Ovary (tissue), 9 donors: ENCODE results near the gene ANAPC16. TPM values are rescaled to one million over a fixed set of nuclear protein-coding genes. Genes with fewer than 3 reads are reported as not detected.
"Not testable (repeated sequence)": the region's sequence is repeated elsewhere in the genome, so short reads cannot be mapped to it uniquely, and the experiment has no call there.

Experiments used
- DNase-seq, 5 donors: peaks; one replicate each; pipeline ENCODE4 v3.0.0-alpha.2; 2019 to 2020
- H3K27ac ChIP-seq, 2 donors: fragments of 200-600 bp; one replicate each; pipeline versions ENCODE4 v1.5.1 to v1.8.0; 2019 to 2022
- H3K27me3 ChIP-seq: fragments of 200-600 bp; one replicate; pipeline ENCODE4 v1.8.0; 2022
- H3K36me3 ChIP-seq: fragments of 200-600 bp; sonication (generic); one replicate; pipeline ENCODE4 v1.5.1; 2019
- H3K4me1 ChIP-seq: one replicate; pipeline ENCODE4 v1.8.1; 2013; ENCODE audit warnings: mild to moderate bottlenecking, moderate library complexity; ENCODE audit not compliant: insufficient read depth
- H3K4me3 ChIP-seq: fragments of 200-600 bp; sonication (generic); one replicate; pipeline ENCODE4 v1.5.1; 2017
- H3K9me3 ChIP-seq, 2 donors: fragments of 200-600 bp in 1 of 2; sonication (generic) in 1 of 2; one replicate each; pipeline versions ENCODE4 v1.5.1 to v1.8.1; 2013 to 2019; ENCODE audit warnings: mild to moderate bottlenecking in 1 of 2, moderate library complexity in 1 of 2
- CTCF ChIP-seq, 3 donors: fragments of 450-650 bp in 2 of 3; fragments of 200-600 bp in 1 of 3; IDR thresholded peaks; one replicate each; pipeline versions ENCODE4 v1.5.1 to v1.8.0; 2016 to 2022; ENCODE audit warnings: antibody characterized with exemption in 3 of 3, mild to moderate bottlenecking in 1 of 3
- EP300 ChIP-seq: sonication (generic); formaldehyde crosslinking; IDR thresholded peaks from one replicate; pipeline ENCODE4 v1.6.1; 2017; ENCODE audit warnings: antibody characterized with exemption
- POLR2A ChIP-seq: fragments of 450-650 bp; IDR thresholded peaks from one replicate; pipeline ENCODE4 v1.6.1; 2017; ENCODE audit warnings: antibody characterized with exemption, mild to moderate bottlenecking, moderate library complexity
- WGBS, 3 donors: extraction: QIAGEN DNeasy Blood & Tissue Kit in 1 of 3; methylation state at CpG; one replicate each; pipeline versions ENCODE4 v1.1.5 to v1.1.7; 2013 to 2017; 5-methylcytosine and 5-hydroxymethylcytosine counted together
- intact Hi-C, 4 donors: fragments of 100-400 bp; cut with DNase I; formaldehyde crosslinking; loops; one replicate each; pipeline versions ENCODE4 v1.11.0 to v1.15.1; 2022 to 2023
- polyA plus RNA-seq, 2 donors: library from polyadenylated mRNA; stranded (reverse); fragments of 200-250 nt in 1 of 2; fragments of 350-450 nt in 1 of 2; fragmentation: Illumina TruSeq in 1 of 2; extraction: RNeasy Lipid Tissue Mini Kit (QIAGEN cat#74804) in 1 of 2; gene quantifications; one replicate each; pipeline ENCODE4 v1.2.3, GENCODE V29; 2013 to 2014
- total RNA-seq, 7 donors: library from RNA; depleted of rRNA in 2 of 7; stranded (reverse); fragments of >200 nt in 2 of 7; fragmentation: NEBNext Ultra II Directional in 3 of 7; extraction: Animal tissue kit (Norgen Biotek cat#: 25700) in 3 of 7; gene quantifications; one replicate each; pipeline versions ENCODE4 v1.1.0 to v1.2.4, GENCODE V29; 2016 to 2023
- donor health status: DM: no; HTN: no; CAD: no; lungs with moderate emphysema.
- donor health status: DM: no; HTN: no; CAD: no.
- donor health status: Bipolar disorder and iron deficiency.
- donor health status: DM: yes; HTN: yes; CAD: no.
- donor health status: DM: no; HTN: no; CAD: no.
- donor health status: DM: yes; HTN: yes; CAD: no.

The ANAPC16 gene
- total and polyA plus RNA-seq, 9 donors = 71.6 to 160 (median 120) TPM

- no peaks in the 10 kb centered on the region for H3K36me3 ChIP-seq
- H3K27ac ChIP-seq = no peak overlapping the region
- H3K9me3 ChIP-seq = no peaks in the 10 kb centered on the region
- H3K4me1 ChIP-seq = no peaks in the 10 kb centered on the region
- WGBS, 3 donors = 81 to 91% (median 82%) methylated on average over 5 of the region's 5 CpGs
- H3K27me3 ChIP-seq = no peaks in the 10 kb centered on the region
- no peak for TF ChIP-seq EP300
- TF ChIP-seq CTCF (IDR thresholded peaks at IDR 0.05) = no peak
- no peak for TF ChIP-seq POLR2A
- H3K4me3 ChIP-seq = no peak overlapping the region
- intact Hi-C loops = no loop called here
- no peak for DNase-seq
These were observed 14.5 kb upstream of the ANAPC16 start for GRCh38 chr10:72201293-72201692.

- H3K4me1 ChIP-seq = no peaks in the 10 kb centered on the region
- H3K27me3 ChIP-seq = no peaks in the 10 kb centered on the region
- H3K9me3 ChIP-seq = no peaks in the 10 kb centered on the region
- no peak overlapping the region for H3K4me3 ChIP-seq
- H3K36me3 ChIP-seq = no peaks in the 10 kb centered on the region
- DNase-seq = no peak
- TF ChIP-seq EP300 = no peak
- TF ChIP-seq POLR2A = no peak
- no peak for TF ChIP-seq CTCF (IDR thresholded peaks at IDR 0.05)
- H3K27ac ChIP-seq = no peak overlapping the region
- 77 to 80% (median 79%) methylated on average over 9 of the region's 9 CpGs for WGBS, 3 donors
- intact Hi-C loops = no loop called here
These were observed 11.5 kb upstream of the ANAPC16 start for GRCh38 chr10:72204296-72204695.

GRCh38 chr10:72204724-72205123 lies 11.1 kb upstream of the ANAPC16 start:
- H3K9me3 ChIP-seq = no peaks in the 10 kb centered on the region
- H3K4me3 ChIP-seq = no peak overlapping the region
- H3K27me3 ChIP-seq = no peaks in the 10 kb centered on the region
- 91 to 100% (median 94%) methylated on average over 1 of the region's 1 CpG for WGBS, 3 donors
- H3K36me3 ChIP-seq = no peaks in the 10 kb centered on the region
- no peak for TF ChIP-seq CTCF (IDR thresholded peaks at IDR 0.05)
- no peak for DNase-seq
- H3K4me1 ChIP-seq = no peaks in the 10 kb centered on the region
- H3K27ac ChIP-seq = no peak overlapping the region
- intact Hi-C loops = no loop called here

- intact Hi-C loops = no loop called here
- Histone ChIP-seq H3K36me3 (no peaks in the 10 kb centered on the region), H3K27ac (no peak overlapping the region), H3K9me3 (no peaks in the 10 kb centered on the region), H3K4me1 (no peaks in the 10 kb centered on the region), H3K27me3 (no peaks in the 10 kb centered on the region), H3K4me3 (no peak overlapping the region)
- no peak for DNase-seq
- WGBS, 3 donors = 87 to 89% (median 88%) methylated on average over 7 of the region's 7 CpGs
- TF ChIP-seq EP300 = no peak
- TF ChIP-seq CTCF (IDR thresholded peaks at IDR 0.05) = no peak
- TF ChIP-seq POLR2A = no peak
These were observed 9.1 kb upstream of the ANAPC16 start for GRCh38 chr10:72206511-72207229.

- H3K36me3 ChIP-seq, DNase-seq, H3K9me3 ChIP-seq, H3K27ac ChIP-seq, H3K27me3 ChIP-seq, H3K4me1 ChIP-seq, H3K4me3 ChIP-seq, intact Hi-C loops: not testable (repeated sequence)
- WGBS, 3 donors = 66 to 71% (median 70%) methylated on average over 2 of the region's 2 CpGs
These were observed 7.3 kb upstream of the ANAPC16 start for GRCh38 chr10:72208526-72208925.

GRCh38 chr10:72211381-72211780 lies 4.4 kb upstream of the ANAPC16 start:
- 88 to 92% (median 91%) methylated on average over 11 of the region's 11 CpGs for WGBS, 3 donors
- H3K4me1 ChIP-seq, H3K27me3 ChIP-seq, DNase-seq, H3K27ac ChIP-seq, H3K4me3 ChIP-seq, H3K9me3 ChIP-seq, H3K36me3 ChIP-seq: not testable (repeated sequence)
- intact Hi-C loops = loop anchor here in 2 of 4 donors (10.0 kb wide), 2 partner anchors 157 to 247 kb away; partner anchors contain the start of gene CHST3 (in 2 of the 2)

GRCh38 chr10:72211832-72212231 lies 4.0 kb upstream of the ANAPC16 start:
- H3K9me3 ChIP-seq, H3K27me3 ChIP-seq, H3K4me1 ChIP-seq, H3K27ac ChIP-seq, H3K4me3 ChIP-seq, DNase-seq, H3K36me3 ChIP-seq: not testable (repeated sequence)
- intact Hi-C loops = loop anchor here in 2 of 4 donors (10.0 kb wide), 2 partner anchors 157 to 247 kb away; partner anchors contain the start of gene CHST3 (in 2 of the 2)
- WGBS, 3 donors = 90 to 95% (median 91%) methylated on average over 2 of the region's 2 CpGs
